Activated CD8-positive, alpha-beta memory T cell treated with anti-CD3 and anti-CD28 coated beads for 1 hour (primary cell): ENCODE data around the gene JARID2.
"Not testable (repeated sequence)": the region's sequence is repeated elsewhere in the genome, so short reads cannot be mapped to it uniquely, and the experiment has no call there.

Experiments
- DNase-seq, 2 donors: peaks; one replicate each; pipeline ENCODE4 v3.0.0-alpha.2; 2020; ENCODE audit warnings: low read depth in 1 of 2; ENCODE audit errors: extremely low read depth in 1 of 2

Gene JARID2

GRCh38 chr6:15411766-15412165, 165.9 kb downstream of the JARID2 start:
- no peak for DNase-seq

- no peak for DNase-seq
These were observed 166.9 kb downstream of the JARID2 start for GRCh38 chr6:15412767-15413166.

GRCh38 chr6:15413466-15414234, 167.8 kb downstream of the JARID2 start:
- DNase-seq: no peak

- DNase-seq: no peak
These were observed 168.4 kb downstream of the JARID2 start for GRCh38 chr6:15414235-15414612.

- not testable (repeated sequence) for DNase-seq
These were observed 169.8 kb downstream of the JARID2 start for GRCh38 chr6:15415622-15416021.

GRCh38 chr6:15416932-15417509, 171.2 kb downstream of the JARID2 start:
- no peak for DNase-seq

GRCh38 chr6:15417811-15418210, 171.9 kb downstream of the JARID2 start:
- DNase-seq: no peak

- no peak for DNase-seq
These were observed 173.6 kb downstream of the JARID2 start for GRCh38 chr6:15419493-15419892.

GRCh38 chr6:15420959-15421438, 175.1 kb downstream of the JARID2 start:
- no peak for DNase-seq

GRCh38 chr6:15421945-15422733, 176.3 kb downstream of the JARID2 start:
- no peak for DNase-seq

- DNase-seq: no peak
These were observed 177.6 kb downstream of the JARID2 start for GRCh38 chr6:15423286-15423993.

- no peak for DNase-seq
These were observed 180.1 kb downstream of the JARID2 start for GRCh38 chr6:15425947-15426346.

- no peak for DNase-seq
These were observed 180.5 kb downstream of the JARID2 start for GRCh38 chr6:15426395-15426794.

- no peak for DNase-seq
These were observed 181.0 kb downstream of the JARID2 start for GRCh38 chr6:15426901-15427300.

- DNase-seq: no peak
These were observed 181.6 kb downstream of the JARID2 start for GRCh38 chr6:15427331-15428070.

- DNase-seq: no peak
These were observed 183.6 kb downstream of the JARID2 start for GRCh38 chr6:15429141-15430110.

- no peak for DNase-seq
These were observed 184.3 kb downstream of the JARID2 start for GRCh38 chr6:15430186-15430585.

GRCh38 chr6:15430931-15431405, 185.1 kb downstream of the JARID2 start:
- DNase-seq: no peak
